NCI-H187 treated with DMSO at 0.1 percent for 48 hours (cell line): ENCODE data around the gene ZDHHC18.
"Not testable (repeated sequence)": the region's sequence is repeated elsewhere in the genome, so short reads cannot be mapped to it uniquely, and the experiment has no call there.

Source experiments
- DNase-seq: peaks from one replicate; lab custom pipeline; 2025; lab: John Stamatoyannopoulos, UW

The ZDHHC18 gene

DNA sequence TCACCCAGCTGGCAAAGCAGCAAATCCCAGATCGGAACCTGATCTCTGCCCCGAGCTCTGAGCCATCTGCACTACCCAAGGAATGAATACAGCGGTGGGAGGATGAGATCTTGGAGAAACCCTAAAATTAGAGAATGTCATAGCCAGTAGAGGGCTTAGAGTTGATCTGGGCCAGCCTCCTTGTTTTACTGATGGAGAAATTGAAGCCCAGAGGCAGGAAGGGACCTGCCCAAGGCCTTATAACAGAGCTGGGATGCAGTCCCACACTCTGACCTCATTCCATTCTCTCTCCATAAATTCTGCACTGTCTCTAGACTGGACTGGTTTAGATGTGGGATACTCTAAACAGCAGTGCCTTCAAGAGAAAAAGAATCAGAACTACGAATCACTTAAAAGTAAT is 31.7 kb downstream of the ZDHHC18 start:
- no peak for DNase-seq

DNA sequence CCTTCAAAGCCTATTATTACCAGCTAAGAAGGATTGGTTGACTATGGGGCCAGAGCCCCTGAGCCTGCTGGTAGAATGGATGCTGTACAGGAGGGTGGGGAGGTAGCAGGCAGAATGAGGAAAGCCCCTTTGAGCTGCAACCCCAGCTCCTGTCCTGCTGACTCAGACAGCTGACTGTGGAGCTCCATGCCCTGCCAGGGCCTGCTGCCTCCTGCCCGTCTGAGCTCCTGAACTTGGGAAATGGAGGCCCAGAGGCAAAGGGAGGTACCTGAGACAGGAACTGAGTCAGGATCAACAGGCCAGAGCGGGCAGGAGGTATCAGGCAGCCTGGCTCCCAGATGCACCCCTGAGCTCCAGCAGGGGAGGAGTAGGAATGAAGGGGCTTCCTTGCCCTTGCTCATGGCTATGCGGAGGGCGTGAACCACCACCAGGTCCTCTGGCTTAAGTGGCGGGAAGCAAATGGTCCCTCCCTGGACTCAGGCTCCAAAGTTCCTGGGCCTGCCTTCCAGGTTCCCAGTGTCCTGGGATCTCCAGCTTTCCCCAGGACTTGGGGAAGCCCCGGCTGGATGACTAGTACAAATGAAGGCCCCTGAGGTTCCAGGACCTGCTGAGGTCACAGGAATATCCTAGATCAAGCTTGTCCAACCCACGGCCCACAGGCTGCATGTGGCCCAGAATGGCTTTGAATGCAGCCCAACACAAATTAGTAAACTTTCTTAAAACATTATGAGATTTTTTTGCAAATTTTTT is 32.6 kb downstream of the ZDHHC18 start:
- DNase-seq = no peak

DNA sequence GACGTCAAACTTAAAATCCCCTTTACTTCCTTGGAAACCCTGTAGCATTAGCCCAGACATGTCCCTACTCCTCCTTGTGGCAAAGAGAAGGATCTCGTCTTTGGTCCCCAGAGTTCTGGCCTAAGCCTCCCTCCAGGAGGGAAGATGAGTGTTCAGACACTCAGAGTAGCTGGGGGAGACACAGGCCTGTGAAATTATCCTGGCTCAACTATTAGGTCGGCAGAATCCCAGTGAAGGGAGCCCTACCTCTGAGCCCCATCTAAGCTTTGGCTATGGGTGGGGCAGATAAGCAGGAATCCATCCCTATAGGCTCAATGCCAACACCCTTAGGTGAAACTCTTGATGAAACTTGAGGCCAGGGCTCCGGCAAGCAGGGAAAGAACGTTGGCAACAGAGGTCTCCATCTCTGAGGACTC is 34.8 kb downstream of the ZDHHC18 start:
- no peak for DNase-seq

DNA sequence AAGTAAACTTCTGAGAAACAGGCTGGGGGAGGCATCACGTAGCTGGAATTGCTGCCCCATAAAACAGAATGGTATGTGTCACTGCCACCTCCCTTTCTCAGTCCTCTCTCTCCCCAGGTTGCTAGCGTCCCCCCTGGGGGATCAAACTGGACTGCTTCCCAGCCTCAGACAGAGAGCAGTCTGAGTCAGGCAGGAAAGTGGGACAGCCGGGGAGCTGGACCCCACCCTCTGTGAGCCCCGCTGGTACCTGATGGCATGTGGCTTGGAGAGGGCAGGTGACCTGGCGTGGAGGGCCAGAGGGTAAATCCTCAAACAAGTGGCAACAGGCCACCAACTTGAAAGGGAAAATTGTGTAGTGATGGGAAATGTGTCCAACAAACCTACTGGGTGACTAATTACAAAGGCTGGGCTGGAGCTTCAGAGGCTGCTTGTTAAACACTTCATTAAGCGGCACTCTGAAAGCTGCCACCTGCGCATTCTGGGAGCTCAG is 35.4 kb downstream of the ZDHHC18 start:
- no peak for DNase-seq

DNA sequence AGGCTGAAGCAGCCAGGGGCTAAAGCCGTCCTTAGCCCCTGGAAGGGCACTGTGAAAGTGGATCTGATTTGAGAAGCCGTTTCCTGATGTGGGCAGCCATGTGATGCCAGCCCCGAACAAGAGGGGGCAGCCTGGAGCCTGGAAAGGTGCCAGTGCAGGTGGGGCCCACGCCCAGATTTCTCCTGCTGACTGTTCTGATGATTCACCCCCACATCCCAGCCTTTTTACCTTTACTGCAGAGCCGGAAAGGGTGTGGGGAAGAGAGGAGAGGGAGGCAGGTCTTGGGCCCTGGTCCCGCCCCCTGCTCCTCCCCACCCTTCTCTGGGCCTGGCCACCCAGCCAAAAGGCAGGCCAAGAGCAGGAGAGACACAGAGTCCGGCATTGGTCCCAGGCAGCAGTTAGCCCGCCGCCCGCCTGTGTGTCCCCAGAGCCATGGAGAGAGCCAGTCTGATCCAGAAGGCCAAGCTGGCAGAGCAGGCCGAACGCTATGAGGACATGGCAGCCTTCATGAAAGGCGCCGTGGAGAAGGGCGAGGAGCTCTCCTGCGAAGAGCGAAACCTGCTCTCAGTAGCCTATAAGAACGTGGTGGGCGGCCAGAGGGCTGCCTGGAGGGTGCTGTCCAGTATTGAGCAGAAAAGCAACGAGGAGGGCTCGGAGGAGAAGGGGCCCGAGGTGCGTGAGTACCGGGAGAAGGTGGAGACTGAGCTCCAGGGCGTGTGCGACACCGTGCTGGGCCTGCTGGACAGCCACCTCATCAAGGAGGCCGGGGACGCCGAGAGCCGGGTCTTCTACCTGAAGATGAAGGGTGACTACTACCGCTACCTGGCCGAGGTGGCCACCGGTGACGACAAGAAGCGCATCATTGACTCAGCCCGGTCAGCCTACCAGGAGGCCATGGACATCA is 36.5 kb downstream of the ZDHHC18 start, which contains the start of gene SFN:
SFN (plus strand) TSS at position 369 of the 904 bp plus-strand sequence; CDS start at position 433, 64 bp downstream.
- peak; percentile 75 for DNase-seq

DNA sequence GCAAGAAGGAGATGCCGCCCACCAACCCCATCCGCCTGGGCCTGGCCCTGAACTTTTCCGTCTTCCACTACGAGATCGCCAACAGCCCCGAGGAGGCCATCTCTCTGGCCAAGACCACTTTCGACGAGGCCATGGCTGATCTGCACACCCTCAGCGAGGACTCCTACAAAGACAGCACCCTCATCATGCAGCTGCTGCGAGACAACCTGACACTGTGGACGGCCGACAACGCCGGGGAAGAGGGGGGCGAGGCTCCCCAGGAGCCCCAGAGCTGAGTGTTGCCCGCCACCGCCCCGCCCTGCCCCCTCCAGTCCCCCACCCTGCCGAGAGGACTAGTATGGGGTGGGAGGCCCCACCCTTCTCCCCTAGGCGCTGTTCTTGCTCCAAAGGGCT is 37.2 kb downstream of the ZDHHC18 start:
- no peak for DNase-seq

DNA sequence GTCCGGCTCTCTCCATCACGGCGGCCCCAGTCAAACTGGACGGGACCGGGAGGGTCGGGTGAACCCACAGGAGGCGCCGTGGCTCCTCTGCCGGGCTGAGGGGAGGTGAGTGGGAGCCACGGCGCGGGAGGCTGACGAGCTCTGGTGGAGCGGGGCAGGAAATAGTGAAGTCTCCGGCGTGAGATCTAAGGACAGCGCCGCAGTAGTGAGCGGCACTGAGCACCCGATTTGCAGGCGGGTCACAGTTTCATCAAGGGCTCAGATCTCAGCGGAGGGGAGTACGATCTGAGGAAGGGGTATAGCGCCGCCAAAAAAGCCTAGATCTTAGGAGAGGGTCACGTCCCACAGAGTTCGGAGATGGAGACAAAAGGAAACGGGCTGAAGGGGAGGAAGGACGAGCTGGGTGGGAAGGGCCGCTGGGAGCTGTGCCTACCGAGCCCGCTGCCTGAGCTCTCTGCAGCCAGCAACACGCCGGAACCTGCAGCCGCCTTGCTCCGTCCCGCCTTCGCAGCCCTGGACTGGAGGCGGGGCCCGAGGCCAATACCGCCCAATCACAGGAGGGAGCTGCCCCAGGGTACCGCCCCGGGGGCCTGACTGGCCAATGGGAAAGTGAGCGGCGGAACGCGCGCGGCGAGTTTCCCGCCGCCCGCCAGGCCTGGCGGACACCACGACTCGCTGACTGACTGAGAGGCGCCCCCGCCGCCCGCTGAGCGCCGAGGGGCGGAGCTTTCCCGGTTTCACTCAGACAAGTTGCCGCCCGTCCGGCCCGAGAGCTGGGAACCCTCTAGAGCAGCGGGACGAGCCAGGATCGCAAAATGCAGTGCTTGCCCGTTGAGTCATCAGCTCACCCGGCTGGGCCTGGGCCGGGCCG is 38.4 kb downstream of the ZDHHC18 start:
- peak; percentile 77 for DNase-seq

DNA sequence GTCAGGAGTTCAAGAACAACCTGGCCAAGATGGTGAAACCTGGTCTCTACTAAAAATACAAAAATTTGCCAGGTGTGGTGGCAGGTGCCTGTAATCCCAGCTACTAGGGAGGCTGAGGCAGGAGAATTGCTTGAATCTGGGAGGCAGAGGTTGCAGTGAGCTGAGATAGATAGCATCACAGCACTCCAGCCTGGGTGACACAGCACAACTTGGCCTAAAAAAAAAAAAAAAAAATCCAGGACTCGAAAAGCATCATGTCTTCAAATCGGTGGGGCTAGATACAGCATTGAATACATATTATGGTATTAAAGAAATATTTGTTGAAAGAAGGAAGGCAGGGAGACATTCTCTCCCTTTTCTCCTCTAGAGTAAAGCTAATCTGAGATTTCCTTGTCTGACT is 46.6 kb downstream of the ZDHHC18 start:
- DNase-seq = not testable (repeated sequence)

DNA sequence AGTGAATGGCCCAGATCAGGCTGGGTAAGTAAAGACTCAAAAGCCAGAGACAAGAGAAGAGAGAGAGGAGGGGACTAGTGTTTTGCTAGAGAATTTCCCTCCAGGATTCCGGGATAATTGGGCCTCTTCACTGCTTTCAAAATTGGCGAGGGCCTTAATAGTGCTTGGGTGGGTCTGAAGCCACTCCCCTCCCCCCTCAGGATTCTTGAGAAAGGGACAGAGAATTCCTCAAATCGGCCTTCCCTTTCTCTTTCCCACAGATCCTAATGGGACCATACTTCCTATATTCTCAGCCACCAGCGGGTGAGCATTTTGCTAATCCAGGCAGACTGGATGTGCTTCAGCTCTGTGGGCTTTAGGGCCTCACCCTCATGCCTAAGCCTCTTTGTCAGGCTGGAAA is 48.4 kb downstream of the ZDHHC18 start:
- no peak for DNase-seq

DNA sequence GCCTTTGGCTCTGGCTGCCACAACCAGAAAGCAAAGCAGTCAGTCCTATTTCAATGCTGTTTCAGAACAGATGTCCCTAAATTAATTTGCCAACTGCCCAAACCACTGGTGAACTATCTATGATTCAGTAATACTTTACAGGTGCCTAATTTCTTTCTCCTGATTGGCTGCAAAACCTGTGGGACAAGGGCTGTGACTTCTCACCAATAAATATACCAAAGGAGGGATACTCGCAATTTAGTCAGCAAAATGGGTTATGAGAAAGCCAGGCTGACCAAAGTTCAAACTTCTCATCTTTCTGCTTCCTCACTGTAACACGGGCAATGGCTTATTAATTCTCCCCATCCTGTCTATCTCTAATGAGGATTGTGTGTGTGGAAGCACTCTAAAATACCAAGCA is 50.8 kb downstream of the ZDHHC18 start:
- no peak for DNase-seq

DNA sequence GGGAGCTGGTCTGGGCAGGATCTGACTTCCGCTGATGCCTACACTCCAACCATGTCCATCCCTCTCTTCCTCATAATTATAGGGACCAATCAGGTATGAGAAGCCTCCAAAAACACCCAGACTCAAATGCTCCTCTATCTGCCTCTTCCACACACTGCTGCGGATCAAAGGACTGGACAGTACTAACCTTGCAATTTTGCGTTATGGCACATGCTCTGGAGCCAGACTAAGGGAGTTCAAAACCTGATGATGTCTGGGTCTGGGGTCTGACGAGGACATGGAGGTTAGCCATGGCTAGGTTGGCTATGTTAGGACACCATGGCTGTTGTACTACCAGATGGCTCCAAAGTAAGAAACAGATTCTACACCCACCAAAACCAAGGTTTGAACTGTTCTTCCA is 53.3 kb downstream of the ZDHHC18 start:
- DNase-seq = no peak

DNA sequence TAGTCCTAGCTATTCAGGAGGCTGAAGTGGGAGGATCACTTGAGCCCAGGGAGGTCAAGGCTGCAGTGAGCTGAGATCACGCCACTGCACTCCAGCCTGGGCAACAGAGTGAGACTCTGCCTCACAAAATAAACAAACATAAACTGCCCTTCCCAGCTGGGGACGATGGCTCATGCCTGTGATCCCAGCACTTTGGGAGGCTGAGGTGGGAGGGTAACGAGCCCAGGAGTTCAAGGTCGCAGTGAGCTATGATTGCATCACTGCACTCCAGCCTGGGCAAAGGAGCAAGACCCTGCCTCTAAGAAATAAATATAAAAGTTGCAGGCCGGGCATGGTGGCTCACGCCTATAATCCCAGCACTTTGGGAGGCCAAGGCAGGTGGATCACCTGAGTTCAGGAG is 55.1 kb downstream of the ZDHHC18 start:
- DNase-seq = not testable (repeated sequence)

DNA sequence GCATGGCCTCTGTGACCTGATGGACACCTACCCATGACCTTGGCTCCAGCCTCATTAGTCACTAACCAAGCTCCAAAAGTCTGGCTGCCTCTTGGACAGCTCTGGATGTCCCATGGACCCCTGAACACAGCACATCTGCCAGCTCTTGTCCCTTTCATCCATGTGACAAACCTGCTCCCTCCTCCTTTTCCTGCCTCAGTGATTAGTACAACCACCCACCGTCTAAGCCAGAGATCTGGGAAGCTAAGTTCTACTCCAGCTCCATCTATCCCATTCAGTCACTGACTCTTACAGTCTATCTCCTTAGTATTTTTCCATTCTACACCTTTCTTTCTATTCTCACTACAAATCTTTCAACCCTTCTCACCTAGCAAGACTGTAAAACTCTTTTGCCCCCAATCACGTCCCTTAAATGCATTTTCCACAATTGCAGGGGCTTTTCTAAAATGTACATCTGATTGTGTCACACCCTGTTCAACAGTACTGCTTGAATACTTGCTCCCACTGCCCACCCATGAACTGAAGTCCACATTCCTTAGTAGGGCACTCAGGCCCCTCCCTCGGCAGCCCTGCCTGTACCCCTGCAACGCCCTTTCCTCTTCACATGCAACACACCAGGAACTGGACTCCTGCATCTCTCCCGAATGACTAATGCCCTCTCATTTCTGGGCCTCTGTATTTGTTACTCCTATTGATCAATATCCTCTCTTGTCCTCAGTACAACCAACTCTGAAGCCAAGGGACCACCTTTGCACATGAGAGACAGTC is 56.4 kb downstream of the ZDHHC18 start:
- DNase-seq = no peak

DNA sequence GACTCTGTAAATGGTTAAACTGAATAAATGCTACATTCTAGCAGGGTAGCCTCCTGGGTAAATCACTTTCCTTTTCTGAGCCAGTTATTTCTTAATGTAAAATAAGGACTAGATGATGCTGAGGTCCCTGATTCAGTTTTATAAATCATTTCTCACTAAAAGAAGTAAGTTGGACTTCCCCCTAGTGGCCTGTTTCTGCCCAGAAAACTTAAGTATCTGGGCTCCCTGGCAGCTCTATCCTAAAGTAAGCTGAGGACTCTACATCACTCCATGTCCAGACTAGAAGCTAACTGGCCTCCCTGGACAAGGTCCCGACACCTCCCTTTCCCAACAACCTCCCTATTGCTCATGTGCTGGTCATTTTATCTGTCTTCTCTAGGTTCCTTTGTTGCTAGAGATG is 60.6 kb downstream of the ZDHHC18 start:
- no peak for DNase-seq

DNA sequence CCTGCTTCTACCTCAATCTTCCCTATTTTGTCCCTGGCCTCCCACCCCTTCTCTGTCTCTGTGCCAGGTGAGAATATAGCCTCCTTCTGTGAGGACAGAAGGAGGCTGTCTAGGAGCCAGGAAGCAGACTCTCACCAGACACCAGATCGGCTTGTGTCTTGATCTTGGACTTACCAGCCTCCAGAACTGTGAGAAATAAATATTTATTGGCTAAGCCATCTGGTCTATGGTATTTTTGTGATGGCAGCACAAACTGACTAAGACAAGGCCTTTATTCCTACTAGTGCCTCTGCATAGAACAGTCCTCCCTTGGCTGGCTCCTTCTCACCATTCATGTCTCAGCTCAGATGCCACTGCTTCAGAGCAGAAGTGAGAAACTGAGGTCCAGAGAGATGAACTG is 61.7 kb downstream of the ZDHHC18 start:
- DNase-seq = no peak

DNA sequence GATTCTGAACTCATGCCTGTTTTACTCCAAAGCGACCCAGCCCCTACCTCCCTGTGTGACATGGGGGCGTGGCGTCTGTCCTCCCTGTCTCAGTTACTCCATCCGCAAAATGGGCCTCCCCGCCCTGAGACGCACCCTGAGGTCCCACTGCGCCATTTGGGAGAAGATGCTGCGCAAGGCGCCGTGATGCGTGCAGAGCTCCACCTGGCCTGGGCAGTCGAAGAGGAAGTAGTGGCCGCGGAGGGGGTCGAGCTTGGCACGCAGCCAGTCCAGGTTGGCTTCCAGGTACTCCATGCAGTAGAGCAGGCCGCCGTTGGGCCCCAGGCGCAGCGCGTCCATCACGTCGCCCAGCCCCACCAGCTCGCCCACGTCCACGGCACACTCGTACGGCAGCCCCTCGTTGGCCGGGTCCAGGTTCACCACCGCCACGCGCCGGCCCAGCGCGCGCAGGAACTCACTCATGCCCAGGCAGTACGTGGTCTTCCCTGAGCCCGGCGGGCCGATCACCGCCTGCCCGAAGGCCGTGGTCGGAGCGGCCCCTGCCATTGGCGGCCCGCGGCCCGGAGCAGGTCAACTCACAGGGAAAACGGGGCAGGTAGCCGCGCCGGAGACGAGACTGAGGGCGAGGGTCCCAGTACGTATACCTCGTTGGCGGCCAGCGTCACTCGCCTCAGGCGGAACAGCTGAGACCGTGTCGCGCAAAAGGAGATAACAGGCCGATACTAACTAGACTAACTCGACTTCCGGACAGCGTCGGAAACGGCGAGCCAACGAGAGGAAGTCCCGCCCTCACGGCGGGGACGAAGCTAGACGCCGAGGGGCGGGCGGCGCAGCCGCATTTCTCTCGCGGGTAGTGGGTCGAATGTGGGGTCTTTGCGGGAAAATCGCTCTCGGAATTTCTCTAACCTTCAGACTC is 63.3 kb downstream of the ZDHHC18 start, which contains the start of gene GPN2:
GPN2 (minus strand) TSS at position 733 of the 916 bp plus-strand sequence; CDS start at position 546, 187 bp downstream.
- DNase-seq = no peak

DNA sequence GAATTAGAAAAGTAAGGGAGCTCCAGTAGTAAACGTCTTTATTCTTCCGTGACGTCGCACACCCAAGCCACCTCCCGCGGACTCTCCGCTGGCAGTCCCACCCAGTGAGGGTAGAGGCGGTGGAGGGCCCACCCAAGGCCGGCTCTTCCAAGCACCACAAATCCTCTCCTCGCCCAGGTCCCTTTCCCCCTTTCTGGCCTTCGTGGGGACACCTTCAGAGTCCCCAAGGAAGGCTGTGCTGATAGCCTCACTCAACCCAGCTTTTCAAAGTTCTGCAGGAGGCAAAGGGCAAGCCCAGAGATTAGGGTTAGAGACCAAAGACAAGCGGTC is 63.9 kb downstream of the ZDHHC18 start:
- DNase-seq = no peak

DNA sequence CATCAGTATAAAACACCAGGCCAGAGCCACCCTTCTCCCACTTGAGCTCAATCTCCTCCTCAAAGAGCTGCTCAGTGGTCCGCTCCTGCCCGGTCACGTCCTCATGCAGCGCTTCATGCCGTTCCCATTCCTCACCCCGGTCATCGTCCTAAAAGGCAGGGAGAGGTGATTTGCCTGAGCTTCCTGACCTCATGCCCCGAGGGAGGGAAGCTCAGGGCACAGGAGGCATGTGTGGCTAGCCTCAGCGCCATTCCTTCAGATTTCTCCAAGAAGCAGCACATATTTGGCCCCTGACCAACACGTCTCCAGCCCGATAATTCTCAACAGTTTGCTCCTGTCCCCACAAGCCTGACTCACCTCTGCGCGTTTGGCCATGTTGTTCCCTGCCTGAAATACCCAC is 67.8 kb downstream of the ZDHHC18 start:
- DNase-seq = no peak

DNA sequence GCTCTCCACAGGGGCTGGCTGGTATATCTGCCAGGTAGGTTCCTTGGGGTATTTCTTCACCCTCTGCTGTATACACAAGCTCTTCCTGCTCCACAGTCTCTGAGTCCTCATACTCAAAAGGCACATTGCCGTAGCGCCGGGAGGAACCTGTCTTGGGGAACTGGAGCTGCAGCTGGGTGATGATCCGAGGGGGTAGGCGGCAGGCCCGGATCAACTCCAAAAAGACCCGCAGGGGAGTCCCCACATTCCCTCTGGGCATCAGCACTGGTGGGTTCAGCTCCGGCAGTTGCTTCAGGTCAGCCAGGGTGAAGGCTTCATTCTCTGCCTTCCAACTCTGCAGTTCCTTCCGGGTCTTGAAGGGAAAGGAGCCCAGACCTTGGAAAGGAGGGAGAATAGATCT is 70.9 kb downstream of the ZDHHC18 start:
- no peak for DNase-seq
